Endothelial cell of hepatic sinusoid (primary cell): ENCODE measurements around the gene DPY19L3.
"Not testable (repeated sequence)": the region's sequence is repeated elsewhere in the genome, so short reads cannot be mapped to it uniquely, and the experiment has no call there.

ENCODE experiments used
- in situ Hi-C: cut with HindIII; loops from 2 replicates; pipeline ENCODE4 v1.10.0; 2017; ENCODE audit warnings: low sequenced_read_pairs

DPY19L3 gene

DNA sequence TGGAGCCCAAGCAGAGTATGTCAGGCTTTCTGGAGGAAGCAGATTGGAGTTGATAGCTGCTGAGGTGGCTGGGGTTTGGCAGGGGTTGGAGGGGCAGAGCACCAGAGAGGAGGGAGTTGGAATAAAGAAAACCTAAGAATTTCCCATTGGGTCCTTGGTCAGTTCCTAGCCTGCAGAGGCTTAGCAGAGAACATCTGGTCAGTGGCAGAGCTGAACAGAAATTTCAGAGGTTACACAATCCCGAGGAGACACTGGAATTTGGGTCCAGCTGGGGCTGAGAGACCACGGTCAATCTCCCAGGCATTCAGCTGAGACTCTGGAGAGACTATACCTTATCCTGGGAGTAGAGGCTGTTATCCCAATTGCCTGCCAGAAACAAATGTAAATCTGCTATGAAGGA, 84.4 kb downstream of the DPY19L3 start:
- in situ Hi-C loops = no loop called here

DNA sequence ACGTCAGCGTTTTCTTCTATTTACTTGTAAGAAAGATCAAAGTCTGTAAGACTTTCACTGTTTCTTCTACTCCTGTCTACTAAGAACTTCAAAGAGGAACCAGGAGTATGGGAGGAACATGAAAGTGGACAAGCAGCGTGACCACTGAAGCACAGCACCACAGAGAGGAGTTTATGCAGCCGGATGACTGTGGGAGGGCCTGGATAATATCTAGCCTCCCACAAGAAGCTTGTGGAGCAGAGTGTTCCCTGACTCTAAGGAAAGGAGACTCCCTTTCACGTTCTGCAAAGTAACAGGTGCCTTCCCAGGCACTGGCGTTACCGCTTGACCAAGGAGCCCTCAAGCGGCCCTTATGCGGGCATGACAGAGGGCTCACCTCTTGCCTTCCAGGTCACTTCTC, 91.8 kb downstream of the DPY19L3 start:
- in situ Hi-C loops = no loop called here

DNA sequence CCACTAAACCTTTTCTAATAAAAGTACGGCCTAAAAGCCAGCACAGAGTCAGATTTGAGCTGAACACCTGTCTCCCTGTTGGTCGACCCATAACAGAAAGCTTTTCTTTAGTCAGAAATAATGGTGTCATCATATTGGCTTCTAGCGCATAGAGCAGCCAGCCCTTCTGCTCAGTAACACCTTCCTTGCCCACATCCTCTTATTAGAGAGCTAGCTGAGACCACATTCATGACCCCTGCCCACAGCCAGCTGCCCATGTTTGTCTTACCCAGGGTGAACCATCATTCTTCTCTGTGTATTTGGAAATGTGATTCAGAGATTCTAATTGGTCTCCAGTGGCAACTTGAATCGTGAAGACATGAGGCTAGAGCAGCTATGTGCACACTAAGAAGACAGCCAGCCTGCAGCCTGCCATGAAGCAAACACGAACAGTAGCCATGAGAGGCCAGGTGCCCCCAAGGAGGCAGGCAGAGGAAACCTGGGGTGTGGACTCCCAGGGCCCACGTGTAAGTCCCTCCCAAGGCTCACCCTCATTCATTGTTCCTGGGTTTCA, 93.2 kb downstream of the DPY19L3 start:
- in situ Hi-C loops = no loop called here

DNA sequence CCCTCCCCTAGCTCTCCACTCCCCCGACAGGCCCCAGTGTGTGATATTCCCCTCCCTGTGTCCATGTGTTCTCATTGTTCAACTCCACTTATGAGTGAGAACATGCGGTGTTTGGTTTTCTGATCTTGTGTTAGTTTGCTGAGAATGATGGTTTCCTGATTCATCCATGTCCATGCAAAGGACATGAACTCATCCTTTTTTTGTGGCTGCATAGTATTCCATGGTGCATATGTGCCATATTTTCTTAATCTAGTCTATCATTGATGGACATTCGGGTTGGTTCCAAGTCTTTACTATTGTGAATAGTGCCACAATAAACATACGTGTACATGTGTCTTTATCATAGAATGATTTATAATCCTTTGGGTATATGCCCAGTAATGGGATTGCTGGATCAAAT, 106.9 kb downstream of the DPY19L3 start:
- in situ Hi-C loops = not testable (repeated sequence)

DNA sequence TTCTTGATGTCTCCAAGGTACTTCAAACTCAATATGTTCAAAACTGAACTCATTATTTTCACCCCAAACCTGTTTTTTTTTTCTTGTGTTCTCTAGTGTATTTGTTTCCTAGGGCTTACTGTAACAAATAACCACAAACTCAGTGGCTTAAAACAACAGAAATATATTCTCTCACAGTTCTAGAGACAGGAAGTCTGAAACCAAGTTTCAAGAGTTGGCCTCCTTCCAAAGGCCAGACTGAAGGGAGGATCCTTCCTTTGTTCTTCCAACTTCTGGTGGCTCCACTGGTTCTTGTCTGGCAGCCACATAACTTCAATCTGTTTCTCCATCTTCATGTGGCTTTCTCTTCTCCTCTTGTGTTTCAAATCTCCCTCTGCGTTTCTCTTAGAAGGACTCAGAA, 113.5 kb downstream of the DPY19L3 start:
- in situ Hi-C loops = no loop called here

DNA sequence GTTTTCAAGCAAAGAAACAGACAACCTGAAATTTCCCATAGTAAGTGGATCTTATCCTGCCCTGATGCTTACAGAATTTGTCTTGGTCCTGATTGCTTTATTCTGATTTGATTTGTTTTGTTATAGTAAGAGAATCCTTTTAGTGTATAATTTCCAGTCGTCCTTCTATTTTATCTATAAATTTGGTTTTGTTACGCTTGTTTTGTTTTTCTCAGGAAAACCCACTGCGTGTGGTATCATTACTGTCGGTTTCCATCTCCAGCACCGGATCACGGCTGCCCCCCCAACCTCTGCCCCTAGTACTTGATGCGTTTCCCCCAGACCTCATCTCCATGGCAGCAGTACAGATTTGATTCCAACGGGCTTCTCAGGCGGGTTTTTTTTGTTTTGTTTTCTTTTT, 117.4 kb downstream of the DPY19L3 start:
- in situ Hi-C loops = no loop called here

DNA sequence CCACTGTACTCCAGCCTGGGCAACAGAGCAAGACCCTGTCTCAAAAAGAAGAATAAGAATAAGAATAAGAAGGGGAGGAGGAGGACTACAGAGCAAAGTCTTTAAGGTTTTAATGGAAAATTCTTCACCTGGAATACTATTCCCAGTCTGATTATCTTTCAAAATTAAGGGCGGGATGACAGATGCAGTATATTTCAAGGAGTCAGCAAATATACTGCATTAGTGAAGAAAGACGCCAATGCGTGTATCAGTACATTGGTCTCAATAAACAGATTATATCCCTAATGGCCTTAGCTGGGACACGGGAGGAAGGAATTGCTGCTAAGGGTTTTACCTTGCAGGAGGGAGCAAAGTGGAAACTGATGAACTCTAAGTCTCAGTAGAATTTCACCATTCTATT, 121.3 kb downstream of the DPY19L3 start:
- in situ Hi-C loops = no loop called here

DNA sequence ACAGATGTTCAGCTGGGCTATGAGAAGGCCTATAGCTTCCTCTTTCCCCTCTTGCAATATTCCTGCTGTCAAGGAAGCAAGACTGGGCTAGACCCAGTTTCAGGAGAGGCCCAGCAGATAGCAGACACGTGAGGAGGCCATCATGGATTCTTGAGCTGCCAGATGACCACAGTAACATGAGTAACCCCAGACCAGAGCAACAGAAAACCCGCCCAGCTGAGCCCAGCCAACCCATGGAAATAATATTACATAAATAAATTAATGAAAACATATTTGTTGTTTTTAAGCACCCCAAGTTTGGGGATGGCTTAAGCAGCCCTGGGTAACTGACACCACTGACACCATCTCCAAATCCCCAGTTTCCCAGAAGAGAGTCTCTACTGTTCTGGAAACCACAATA, 125.2 kb downstream of the DPY19L3 start:
- in situ Hi-C loops = no loop called here

DNA sequence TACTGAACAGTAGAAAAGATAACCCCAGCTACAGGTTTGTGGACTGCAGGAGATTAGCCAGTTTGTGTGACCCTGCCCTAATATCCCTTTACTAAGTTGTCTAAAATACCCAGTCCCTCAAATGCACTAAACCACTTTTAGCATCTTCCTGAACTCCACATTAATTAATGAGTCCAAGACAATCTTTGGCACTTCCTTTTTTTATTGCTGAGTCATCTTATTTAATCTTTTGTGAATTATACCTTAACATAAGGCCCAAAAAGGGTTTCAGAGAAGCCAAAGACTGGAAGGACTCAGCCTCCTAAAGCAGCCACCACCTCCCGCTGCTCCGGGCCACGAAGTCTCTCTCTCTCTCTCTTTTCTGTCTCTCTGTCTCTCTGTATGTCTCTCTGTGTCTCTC, 126.7 kb downstream of the DPY19L3 start:
- in situ Hi-C loops = no loop called here
